Neuronal stem cell (in vitro differentiated cells): Measurements from ENCODE around the gene PAK2. TPM values are rescaled to one million over a fixed set of nuclear protein-coding genes. Genes with fewer than 3 reads are reported as not detected.
"Not testable (repeated sequence)": the region's sequence is repeated elsewhere in the genome, so short reads cannot be mapped to it uniquely, and the experiment has no call there.

Experiments used
- DNase-seq: peaks from one replicate; pipeline ENCODE4 v3.0.0-alpha.2; 2013; ENCODE audit warnings: low spot score
- H2AFZ ChIP-seq: one replicate; pipeline ENCODE4 v1.6.1; 2013; ENCODE audit warnings: mild to moderate bottlenecking, low read length, inconsistent platforms
- H2AK5ac ChIP-seq: 2 replicates; pipeline ENCODE4 v1.6.1; 2013; ENCODE audit warnings: low read depth, mild to moderate bottlenecking, inconsistent platforms, low read length, moderate library complexity, mixed read lengths
- H2BK120ac ChIP-seq: 2 replicates; pipeline ENCODE4 v1.6.1; 2013; ENCODE audit warnings: low read depth, mild to moderate bottlenecking, inconsistent platforms, low read length, moderate library complexity, mixed read lengths
- H2BK12ac ChIP-seq: one replicate; pipeline ENCODE4 v1.6.1; 2013; ENCODE audit warnings: low read length, inconsistent platforms
- H2BK15ac ChIP-seq: 2 replicates; pipeline ENCODE4 v1.6.1; 2013; ENCODE audit warnings: mild to moderate bottlenecking, low read length, inconsistent platforms, mixed read lengths
- H2BK5ac ChIP-seq: one replicate; pipeline ENCODE4 v1.6.1; 2013; ENCODE audit warnings: inconsistent platforms, mild to moderate bottlenecking, low read length, moderate library complexity
- H3K14ac ChIP-seq: one replicate; pipeline ENCODE4 v1.6.1; 2013; ENCODE audit warnings: low read length, inconsistent platforms
- H3K18ac ChIP-seq: 2 replicates; pipeline ENCODE4 v1.6.1; 2013; ENCODE audit warnings: low read length, inconsistent platforms
- H3K23ac ChIP-seq: 2 replicates; pipeline ENCODE4 v1.6.1; 2013; ENCODE audit warnings: low read depth, mild to moderate bottlenecking, mixed read lengths, low read length, inconsistent platforms; ENCODE audit not compliant: poor library complexity
- H3K27ac ChIP-seq: replicated peaks from 3 replicates; pipeline ENCODE4 v1.5.1; 2013; ENCODE audit warnings: low read length, inconsistent platforms
- H3K27me3 ChIP-seq, 3 experiments: 2 replicates each; pipeline ENCODE4 v1.6.1; 2013; ENCODE audit warnings: low read length in 3 of 3, mild to moderate bottlenecking in 2 of 3, inconsistent platforms in 1 of 3, low read depth in 1 of 3, mixed read lengths in 1 of 3, moderate library complexity in 1 of 3; ENCODE audit not compliant: control insufficient read depth in 3 of 3, insufficient read depth in 3 of 3
- H3K36me3 ChIP-seq, 2 donors: replicated peaks in 1 of 2; 2 replicates each; pipeline ENCODE4 v1.6.1; 2013; ENCODE audit warnings: low read length in 2 of 2; ENCODE audit not compliant: control insufficient read depth in 2 of 2, insufficient read depth in 2 of 2
- H3K4ac ChIP-seq: 2 replicates; pipeline ENCODE4 v1.6.1; 2013; ENCODE audit warnings: inconsistent platforms, mild to moderate bottlenecking, low read length, moderate library complexity
- H3K4me1 ChIP-seq, 2 donors: 1 replicate in 1 of 2; 2 replicates in 1 of 2; pipeline ENCODE4 v1.6.1; 2013; ENCODE audit warnings: low read length in 2 of 2, low read depth in 1 of 2; ENCODE audit not compliant: control insufficient read depth in 2 of 2, insufficient read depth in 1 of 2
- H3K4me2 ChIP-seq: one replicate; pipeline ENCODE4 v1.6.1; 2013; ENCODE audit warnings: mild to moderate bottlenecking, low read length, inconsistent platforms; ENCODE audit not compliant: insufficient read depth, poor library complexity, severe bottlenecking
- H3K4me3 ChIP-seq, 2 donors: 2 replicates each; pipeline ENCODE4 v1.5.1; 2013; ENCODE audit warnings: low read length in 2 of 2, mild to moderate bottlenecking in 2 of 2, inconsistent platforms in 1 of 2, moderate library complexity in 1 of 2
- H3K79me1 ChIP-seq: one replicate; pipeline ENCODE4 v1.6.1; 2013; ENCODE audit warnings: low read depth, mild to moderate bottlenecking, inconsistent platforms, low read length, moderate library complexity
- H3K9ac ChIP-seq: one replicate; pipeline ENCODE4 v1.6.1; 2013; ENCODE audit warnings: mild to moderate bottlenecking, low read depth, low read length, inconsistent platforms; ENCODE audit not compliant: poor library complexity
- H3K9me3 ChIP-seq, 2 donors: replicated peaks in 1 of 2; 2 replicates each; pipeline versions ENCODE3 to v1.6.1; 2013; ENCODE audit warnings: low read length in 2 of 2, mild to moderate bottlenecking in 2 of 2, inconsistent platforms in 1 of 2, low read depth in 1 of 2, mixed read lengths in 1 of 2, moderate library complexity in 1 of 2; ENCODE audit not compliant: control insufficient read depth in 2 of 2, insufficient read depth in 1 of 2
- H4K8ac ChIP-seq: one replicate; pipeline ENCODE4 v1.6.1; 2013; ENCODE audit warnings: low read depth, mild to moderate bottlenecking, inconsistent platforms, low read length, moderate library complexity
- H4K91ac ChIP-seq: one replicate; pipeline ENCODE4 v1.6.1; 2013; ENCODE audit warnings: low read length, low read depth, mild to moderate bottlenecking, inconsistent platforms; ENCODE audit not compliant: poor library complexity
- WGBS, 2 donors: extraction: QIAGEN DNeasy Blood & Tissue Kit; methylation state at CpG; one replicate each; pipeline ENCODE4 v1.1.7; 2013; ENCODE audit warnings: missing lambda C conversion rate in 2 of 2, mixed read lengths in 1 of 2; ENCODE audit not compliant: insufficient read length in 2 of 2, insufficient replicate concordance in 1 of 2; ENCODE audit errors: extremely low coverage in 2 of 2; 5-methylcytosine and 5-hydroxymethylcytosine counted together
- small RNA-seq: library from polyadenylated mRNA; stranded (forward); fragments of <200 nt; extraction: miRNeasy Mini kit (QIAGEN cat#:217004); gene quantifications from one replicate; pipeline ENCODE3, GENCODE V24; 2013; ENCODE audit not compliant: insufficient read depth

The PAK2 gene

GRCh38 chr3:196872316-196872715, 132.7 kb downstream of the PAK2 start:
- H3K9me3 ChIP-seq: no peaks in the 10 kb centered on the region
- no peak overlapping the region for H2BK12ac ChIP-seq
- no peak overlapping the region for H2AFZ ChIP-seq
- H3K9ac ChIP-seq: no peak overlapping the region
- H2BK15ac ChIP-seq: no peak overlapping the region
- H3K27ac ChIP-seq: no peak overlapping the region
- H2BK120ac ChIP-seq: no peak overlapping the region
- no peak overlapping the region for H2AK5ac ChIP-seq
- DNase-seq: no peak
- H4K91ac ChIP-seq: no peak overlapping the region
- H3K4me1 ChIP-seq: peaks cover 3 to 4% of the 10 kb centered on the region in 2 donors
- H3K79me1 ChIP-seq: peaks cover 12% of the 10 kb centered on the region
- no peak overlapping the region for H4K8ac ChIP-seq
- no peak overlapping the region for H3K23ac ChIP-seq
- H3K27me3 ChIP-seq: no peaks in the 10 kb centered on the region
- no peak overlapping the region for H3K14ac ChIP-seq
- peaks cover 0 to 8% of the 10 kb centered on the region in 2 donors for H3K36me3 ChIP-seq
- H2BK5ac ChIP-seq: no peak overlapping the region
- H3K4me3 ChIP-seq: no peak overlapping the region
- H3K4ac ChIP-seq: no peak overlapping the region
- WGBS, 2 donors: no CpG with 5 or more reads among the region's 4 CpGs
- no peak overlapping the region for H3K4me2 ChIP-seq
- no peak overlapping the region for H3K18ac ChIP-seq

DNA sequence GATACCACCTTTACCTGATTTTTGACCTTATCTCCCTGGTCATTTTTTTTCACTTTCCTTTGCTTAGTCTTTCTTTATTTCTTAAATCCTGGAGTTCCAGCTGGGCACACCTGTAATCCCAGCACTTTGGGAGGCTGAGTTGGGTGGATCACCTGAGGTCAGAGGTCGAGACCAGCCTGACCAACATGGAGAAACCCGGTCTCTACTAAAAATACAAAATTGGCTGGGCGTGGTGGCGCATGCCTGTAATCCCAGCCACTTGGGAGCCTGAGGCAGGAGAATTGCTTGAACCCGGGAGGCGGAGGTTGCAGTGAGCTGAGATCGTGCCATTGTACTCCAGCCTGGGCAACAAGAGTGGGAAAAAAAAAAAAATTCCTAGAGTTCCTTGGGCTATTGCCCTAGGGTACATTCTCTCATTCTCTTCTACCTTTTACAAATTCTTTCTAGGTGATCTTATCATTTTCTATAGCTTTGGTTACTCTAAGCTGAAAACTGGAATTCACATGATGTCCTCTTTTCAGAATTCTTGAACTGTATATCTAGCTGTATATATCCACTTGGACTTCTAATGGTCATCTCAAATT, 134.9 kb downstream of the PAK2 start:
- not testable (repeated sequence) for H4K8ac ChIP-seq, H3K4me2 ChIP-seq, H4K91ac ChIP-seq, H3K36me3 ChIP-seq, H3K9me3 ChIP-seq, H3K18ac ChIP-seq, H2AK5ac ChIP-seq, H3K4me1 ChIP-seq, H3K27me3 ChIP-seq, H2AFZ ChIP-seq, H3K14ac ChIP-seq, H3K4me3 ChIP-seq, H3K79me1 ChIP-seq, H3K4ac ChIP-seq, H3K23ac ChIP-seq, H2BK5ac ChIP-seq, H2BK15ac ChIP-seq, DNase-seq, H2BK12ac ChIP-seq, H3K27ac ChIP-seq, H2BK120ac ChIP-seq, H3K9ac ChIP-seq
- no CpG with 5 or more reads among the region's 7 CpGs for WGBS, 2 donors

DNA sequence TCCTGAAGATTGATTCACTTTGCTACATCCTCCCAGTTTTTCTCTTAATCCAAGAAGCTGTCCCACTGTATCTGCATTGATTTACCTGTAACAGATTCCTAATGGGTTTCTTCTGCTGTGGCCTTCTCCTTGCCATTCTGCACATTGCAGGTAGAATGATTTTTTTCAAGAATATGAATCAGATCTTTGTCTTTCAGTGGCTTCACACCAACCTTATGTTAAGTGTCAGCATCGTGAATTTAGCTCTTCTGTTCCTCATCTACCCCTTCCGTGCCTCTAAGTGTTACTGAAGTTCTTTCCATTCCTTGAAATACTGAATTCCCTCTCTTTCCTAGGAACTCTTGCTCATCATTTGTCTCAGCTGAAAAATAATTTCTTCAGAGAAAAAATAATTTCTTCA, 135.6 kb downstream of the PAK2 start:
- no peak for DNase-seq
- Histone ChIP-seq H4K91ac (no peak overlapping the region), H4K8ac (no peak overlapping the region), H3K4me3 (no peak overlapping the region), H2BK12ac (no peak overlapping the region), H3K18ac (no peak overlapping the region), H3K14ac (no peak overlapping the region), H3K27me3 (no peaks in the 10 kb centered on the region), H3K4ac (no peak overlapping the region), H3K4me2 (no peak overlapping the region), H3K23ac (no peak overlapping the region), H3K36me3 (peaks cover 0 to 10% of the 10 kb centered on the region in 2 donors), H2BK5ac (no peak overlapping the region), H3K4me1 (no peaks in the 10 kb centered on the region), H2BK120ac (no peak overlapping the region), H3K9ac (no peak overlapping the region), H3K9me3 (no peaks in the 10 kb centered on the region), H2BK15ac (no peak overlapping the region), H3K27ac (no peak overlapping the region), H3K79me1 (peaks cover 5% of the 10 kb centered on the region), H2AFZ (no peak overlapping the region), H2AK5ac (no peak overlapping the region)
- no CpG with 5 or more reads among the region's 2 CpGs for WGBS, 2 donors

Small RNA genes within 50 kb of the gene (small RNA-seq; reads per million reads assigned to genes)
- gene RNU4-89P (not detected), gene RNU6-42P (not detected), gene RNU6-646P (not detected)
